HG03378 (cell line): ENCODE measurements around the gene PODXL.
"Not testable (repeated sequence)": the region's sequence is repeated elsewhere in the genome, so short reads cannot be mapped to it uniquely, and the experiment has no call there.

Source experiments
- ATAC-seq: cut with Tn5 transposase; IDR thresholded peaks from one replicate; pipeline ENCODE4 v1.9.1; 2021; ENCODE audit warnings: mild to moderate bottlenecking, moderate library complexity; ENCODE audit not compliant: unreplicated experiment

The PODXL gene

GRCh38 chr7:131511774-131512535 is 44.5 kb downstream of the PODXL start:
- no peak for ATAC-seq

- no peak for ATAC-seq
Measured at GRCh38 chr7:131511071-131511470, 45.4 kb downstream of the PODXL start.

- no peak for ATAC-seq
Measured at GRCh38 chr7:131509781-131510180, 46.6 kb downstream of the PODXL start.

GRCh38 chr7:131508754-131509486 is 47.5 kb downstream of the PODXL start:
- ATAC-seq, result no peak

- ATAC-seq, result peak; percentile 63
Measured at GRCh38 chr7:131507592-131508331, 48.7 kb downstream of the PODXL start.

- ATAC-seq, result no peak
Measured at GRCh38 chr7:131506597-131506996, 49.8 kb downstream of the PODXL start.

GRCh38 chr7:131505636-131506557 is 50.5 kb downstream of the PODXL start:
- ATAC-seq, result no peak

GRCh38 chr7:131505037-131505620 is 51.3 kb downstream of the PODXL start:
- ATAC-seq, result not testable (repeated sequence)

- ATAC-seq, result no peak
Measured at GRCh38 chr7:131504157-131504899, 52.1 kb downstream of the PODXL start.

- ATAC-seq, result no peak
Measured at GRCh38 chr7:131503639-131504038, 52.8 kb downstream of the PODXL start.

GRCh38 chr7:131502810-131503508 is 53.5 kb downstream of the PODXL start:
- ATAC-seq, result no peak

GRCh38 chr7:131501930-131502685 is 54.3 kb downstream of the PODXL start:
- ATAC-seq, result no peak

- ATAC-seq, result peak; percentile 86
Measured at GRCh38 chr7:131501422-131501821, 55.0 kb downstream of the PODXL start.

- ATAC-seq, result no peak
Measured at GRCh38 chr7:131500357-131500756, 56.1 kb downstream of the PODXL start.

- no peak for ATAC-seq
Measured at GRCh38 chr7:131499801-131500200, 56.6 kb downstream of the PODXL start.

GRCh38 chr7:131498237-131498885 is 58.1 kb downstream of the PODXL start:
- no peak for ATAC-seq

- no peak for ATAC-seq
Measured at GRCh38 chr7:131497454-131497853, 59.0 kb downstream of the PODXL start.
